ENCODE data around the gene ARHGEF28. TPM values are rescaled to one million over a fixed set of nuclear protein-coding genes. Genes with fewer than 3 reads are reported as not detected.

Gene ARHGEF28
- total and polyA plus RNA-seq, 2 of the 13 experiments (the other 11 are each of a cell fraction or from before 2014, with no cell fraction given) = 17.4 to 34.1 TPM

- no peak for TF ChIP-seq ZNF574 (CRISPR knock-in tag; IDR thresholded peaks at IDR 0.05)
- no peak for TF ChIP-seq ZNF513 (CRISPR knock-in tag; conservative IDR thresholded peaks at IDR 0.05)
- TF ChIP-seq PTBP1 (IDR thresholded peaks at IDR 0.05; ENCODE audit: low read depth, low read length, poor library complexity, severe bottlenecking) = no peak
- TF ChIP-seq HOXD1 (CRISPR knock-in tag; IDR thresholded peaks at IDR 0.05) = no peak
- TF ChIP-seq ZFP90 (CRISPR knock-in tag; IDR thresholded peaks at IDR 0.05; ENCODE audit: borderline replicate concordance) = no peak
- TF ChIP-seq POLR2AphosphoS2 (IDR thresholded peaks at IDR 0.05; ENCODE audit: low read depth, low read length) = no peak
- no peak for TF ChIP-seq MXD3 (CRISPR knock-in tag; IDR thresholded peaks at IDR 0.05)
- no peak for TF ChIP-seq XBP1 (CRISPR knock-in tag; IDR thresholded peaks at IDR 0.05)
- TF ChIP-seq SOX13 (IDR thresholded peaks at IDR 0.05) = no peak
- no peak for TF ChIP-seq SOX13 (CRISPR knock-in tag; conservative IDR thresholded peaks at IDR 0.05 in 1 of 2, IDR thresholded peaks at IDR 0.05 in 1 of 2)
- TF ChIP-seq SMARCC2 (IDR thresholded peaks at IDR 0.05) = no peak
- TF ChIP-seq CSRNP2 (CRISPR knock-in tag; conservative IDR thresholded peaks at IDR 0.05; ENCODE audit: low read depth) = no peak
- no peak for TF ChIP-seq ZNF724P (CRISPR knock-in tag; IDR thresholded peaks at IDR 0.05; ENCODE audit: borderline replicate concordance)
- no peak for TF ChIP-seq ASH2L (IDR thresholded peaks at IDR 0.05; ENCODE audit: insufficient read length, low read depth, low read length)
These were observed 67.0 kb downstream of the ARHGEF28 start (continued) for GRCh38 chr5:73692981-73693380.
